Suppressor macrophage treated with lipopolysaccharide for 1 hour (primary cell): ENCODE data around the gene FGFRL1.
"Not testable (repeated sequence)": the region's sequence is repeated elsewhere in the genome, so short reads cannot be mapped to it uniquely, and the experiment has no call there.

Experiments
- DNase-seq, 3 donors: peaks; one replicate each; pipeline ENCODE4 v3.0.0-alpha.2; 2020 to 2022

FGFRL1 gene

DNA sequence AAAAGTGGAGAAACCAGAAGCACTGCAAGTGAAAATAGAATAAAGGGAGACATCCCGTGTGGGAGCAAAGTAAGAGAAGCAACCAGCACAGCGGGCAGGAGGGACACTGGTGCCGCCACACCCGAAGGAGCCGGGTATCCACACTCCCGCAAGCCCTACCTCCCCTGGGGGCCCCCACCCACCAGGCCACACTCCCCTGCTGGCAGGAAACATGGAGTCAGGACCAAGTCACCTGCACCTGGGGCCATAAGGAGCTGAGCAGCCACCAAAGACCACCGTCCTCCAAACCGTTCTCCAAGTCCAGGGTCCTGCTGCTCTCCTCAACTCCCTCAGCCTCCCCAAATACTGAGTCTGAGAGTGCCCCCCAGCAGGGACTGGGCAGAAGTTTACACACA, 30.5 kb downstream of the FGFRL1 start:
- no peak for DNase-seq

DNA sequence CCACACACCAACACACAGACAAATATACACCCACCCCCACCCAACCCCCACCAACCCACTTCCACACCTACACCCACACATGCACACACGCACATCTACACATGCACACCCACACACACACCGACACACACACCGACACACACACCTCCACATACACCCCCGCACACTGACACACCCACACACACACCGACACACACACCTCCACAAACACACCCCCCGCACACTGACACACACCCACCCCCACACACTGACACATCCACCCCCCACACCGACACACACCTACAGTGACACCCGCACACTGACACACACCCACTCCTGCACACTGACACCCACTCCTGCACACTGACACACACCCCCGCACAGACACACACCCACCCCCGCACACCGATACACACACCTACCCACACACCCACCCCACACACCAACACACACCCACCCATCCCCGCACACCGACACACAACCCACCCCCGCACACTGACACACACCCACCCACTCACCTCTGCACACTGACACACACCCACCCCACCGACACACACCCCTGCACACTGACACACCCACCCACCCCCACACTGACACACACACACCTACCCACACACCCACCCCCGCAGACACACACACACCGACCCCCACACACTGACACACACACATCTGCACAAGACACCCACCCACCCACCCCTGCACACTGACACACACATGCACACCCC, 31.1 kb downstream of the FGFRL1 start:
- DNase-seq: no peak

DNA sequence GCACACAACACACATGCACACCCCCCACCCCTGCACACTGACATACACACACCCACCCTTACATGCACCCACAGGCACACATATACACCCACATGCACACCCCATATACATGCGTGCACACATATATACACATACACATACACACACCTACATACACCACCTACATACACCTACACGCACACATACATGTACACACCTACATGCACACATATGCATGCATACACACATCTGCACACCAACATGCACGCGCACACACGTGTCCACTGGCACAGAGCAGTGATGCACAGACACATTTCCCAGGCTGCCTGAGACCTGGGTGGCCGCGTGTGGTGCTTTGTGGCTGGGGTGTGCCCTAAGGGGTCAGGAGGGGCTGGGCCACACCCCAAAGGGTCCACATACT, 31.7 kb downstream of the FGFRL1 start:
- no peak for DNase-seq

DNA sequence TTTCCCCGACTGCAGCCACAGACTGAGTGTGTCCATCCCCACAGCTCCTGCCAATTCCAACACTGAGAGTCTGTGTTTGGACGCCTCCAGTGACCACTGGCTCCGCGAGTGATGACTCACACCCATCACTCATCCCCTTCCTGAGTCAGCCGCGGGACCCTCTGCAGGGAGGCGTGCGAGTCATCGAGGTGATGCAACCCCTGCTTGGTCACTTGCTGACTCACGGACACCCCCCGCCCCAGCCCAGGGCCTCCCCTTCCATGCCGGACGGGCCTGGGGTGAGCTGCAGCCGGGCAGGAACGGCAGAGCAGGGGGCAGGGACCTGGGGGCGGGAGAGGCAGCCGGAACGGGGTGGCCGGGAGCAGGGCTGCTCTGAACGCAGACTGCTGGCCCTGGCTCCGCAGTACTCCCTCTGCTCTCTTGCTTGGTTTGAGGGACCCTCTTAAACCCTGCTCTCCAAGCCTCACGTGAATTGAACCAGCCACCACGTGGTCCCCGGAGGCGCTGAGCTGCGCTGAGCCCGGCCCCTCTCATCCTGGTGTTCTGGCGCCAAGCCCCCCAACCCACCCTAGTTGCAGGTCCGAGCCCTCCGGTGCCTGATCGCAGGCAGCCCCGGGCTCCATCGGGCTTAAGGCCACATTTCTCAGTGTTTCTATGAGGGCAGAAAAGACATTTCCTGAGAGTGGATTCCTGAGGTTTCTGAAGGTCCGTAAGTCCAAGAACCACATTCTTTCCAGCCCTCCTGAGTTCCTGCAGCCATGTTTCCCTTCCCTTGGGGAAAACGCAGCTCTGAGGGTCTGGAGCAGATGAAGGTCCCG, 32.4 kb downstream of the FGFRL1 start:
- peak; percentile 97 to 99 (median 99) for DNase-seq

DNA sequence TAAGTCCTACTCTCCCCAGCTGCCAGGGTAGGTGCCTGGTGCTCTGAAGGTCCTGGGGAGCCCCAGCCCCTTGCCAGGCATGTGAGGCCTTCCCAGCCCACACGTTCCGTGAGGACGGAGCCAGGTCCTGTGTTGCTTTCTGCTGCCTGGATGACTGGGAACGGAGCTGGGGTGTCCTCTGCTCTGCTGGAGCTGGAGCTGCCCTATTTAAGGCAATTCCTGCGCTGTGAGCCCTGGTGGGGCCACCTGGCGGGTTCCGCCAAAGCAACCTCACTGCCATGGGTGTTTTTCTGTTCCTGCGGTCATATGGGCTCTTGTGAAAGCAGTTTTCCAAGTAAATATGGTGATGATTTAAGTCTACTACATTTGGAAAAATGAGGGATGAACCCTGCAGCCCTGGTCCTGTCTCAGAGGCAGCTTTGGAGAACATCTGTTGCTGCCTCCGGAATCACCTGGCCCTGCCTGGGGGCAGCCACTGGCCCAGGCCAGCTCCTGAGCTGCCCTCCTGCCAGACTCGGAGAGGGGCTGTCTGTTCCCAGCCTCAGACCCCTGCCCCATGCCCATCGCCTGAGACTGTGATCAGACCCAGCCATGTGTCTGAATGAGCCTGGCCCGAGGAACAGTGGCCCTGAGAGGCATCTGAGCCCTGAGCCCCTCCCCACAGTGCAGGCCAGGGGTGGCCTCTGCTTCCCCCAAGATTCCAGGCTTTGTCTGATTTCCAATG, 33.2 kb downstream of the FGFRL1 start:
- DNase-seq: no peak

DNA sequence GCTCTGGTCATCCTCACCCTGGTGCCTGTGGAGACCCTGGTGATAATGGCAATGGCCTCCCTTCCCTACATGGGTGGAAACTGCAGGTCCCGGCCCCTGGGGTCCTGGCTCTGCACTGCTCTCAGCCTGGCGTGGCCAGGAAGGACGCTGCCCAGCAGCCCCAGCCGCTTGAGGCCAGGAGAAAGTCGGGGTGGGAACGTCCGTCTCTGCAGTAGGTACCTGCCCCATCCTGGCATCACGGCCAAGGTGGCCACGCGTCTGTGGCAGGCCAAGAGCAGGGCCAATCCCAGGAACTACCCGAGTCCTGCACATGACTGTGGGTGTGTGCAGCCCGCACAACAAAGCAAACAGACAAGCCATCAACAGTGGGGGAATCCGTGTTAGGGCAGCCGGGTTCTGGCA, 33.8 kb downstream of the FGFRL1 start:
- no peak for DNase-seq

DNA sequence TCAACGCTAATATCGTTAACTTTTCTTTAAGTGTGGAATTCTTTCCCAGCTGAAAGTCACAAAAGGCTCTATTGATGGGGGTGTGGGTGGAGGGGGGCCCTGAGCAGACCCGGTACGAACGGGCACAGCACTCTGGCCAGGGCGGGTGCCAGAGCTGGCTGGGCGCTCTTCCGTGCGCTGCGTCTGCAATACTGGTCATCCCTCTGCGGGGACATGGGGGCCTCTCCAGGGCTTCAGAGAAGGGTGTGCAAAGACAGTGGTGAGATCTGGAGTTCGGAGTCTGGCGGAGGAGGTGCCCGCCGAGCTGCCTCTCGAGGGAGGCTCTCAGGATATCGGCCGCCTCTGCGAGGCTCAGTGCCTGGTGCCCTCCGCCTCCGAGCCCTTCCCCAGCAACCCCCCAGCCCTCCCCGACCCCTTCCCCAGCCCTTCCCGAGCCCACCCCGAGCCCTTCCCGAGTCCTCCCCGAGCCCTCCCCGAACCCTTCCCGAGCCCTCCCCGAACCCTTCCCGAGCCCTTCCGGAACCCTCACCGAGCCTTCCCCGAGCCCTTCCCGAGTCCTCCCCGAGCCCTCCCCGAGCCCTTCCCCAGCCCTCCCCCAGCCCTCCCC, 34.3 kb downstream of the FGFRL1 start:
- no peak for DNase-seq

DNA sequence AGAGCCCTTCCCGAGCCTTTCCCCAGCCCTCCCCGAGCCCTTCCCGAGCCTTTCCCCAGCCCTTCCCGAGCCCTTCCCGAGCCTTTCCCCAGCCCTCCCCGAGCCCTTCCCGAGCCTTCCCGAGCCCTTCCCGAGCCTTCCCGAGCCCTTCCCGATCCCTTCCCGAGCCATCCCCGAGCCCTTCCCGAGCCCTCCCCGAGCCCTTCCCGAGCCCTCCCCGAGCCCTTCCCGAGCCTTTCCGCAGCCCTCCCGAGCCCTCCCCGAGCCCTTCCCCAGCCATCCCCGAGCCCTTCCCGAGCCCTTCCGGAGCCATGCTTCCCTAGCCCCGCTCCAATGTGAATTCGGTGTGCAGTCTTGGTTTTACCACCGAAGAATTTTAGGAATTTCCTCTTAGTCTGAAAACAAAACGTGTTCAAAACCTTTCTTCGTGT, 35.2 kb downstream of the FGFRL1 start:
- peak in 1 of 3 donors; percentile 13 for DNase-seq

DNA sequence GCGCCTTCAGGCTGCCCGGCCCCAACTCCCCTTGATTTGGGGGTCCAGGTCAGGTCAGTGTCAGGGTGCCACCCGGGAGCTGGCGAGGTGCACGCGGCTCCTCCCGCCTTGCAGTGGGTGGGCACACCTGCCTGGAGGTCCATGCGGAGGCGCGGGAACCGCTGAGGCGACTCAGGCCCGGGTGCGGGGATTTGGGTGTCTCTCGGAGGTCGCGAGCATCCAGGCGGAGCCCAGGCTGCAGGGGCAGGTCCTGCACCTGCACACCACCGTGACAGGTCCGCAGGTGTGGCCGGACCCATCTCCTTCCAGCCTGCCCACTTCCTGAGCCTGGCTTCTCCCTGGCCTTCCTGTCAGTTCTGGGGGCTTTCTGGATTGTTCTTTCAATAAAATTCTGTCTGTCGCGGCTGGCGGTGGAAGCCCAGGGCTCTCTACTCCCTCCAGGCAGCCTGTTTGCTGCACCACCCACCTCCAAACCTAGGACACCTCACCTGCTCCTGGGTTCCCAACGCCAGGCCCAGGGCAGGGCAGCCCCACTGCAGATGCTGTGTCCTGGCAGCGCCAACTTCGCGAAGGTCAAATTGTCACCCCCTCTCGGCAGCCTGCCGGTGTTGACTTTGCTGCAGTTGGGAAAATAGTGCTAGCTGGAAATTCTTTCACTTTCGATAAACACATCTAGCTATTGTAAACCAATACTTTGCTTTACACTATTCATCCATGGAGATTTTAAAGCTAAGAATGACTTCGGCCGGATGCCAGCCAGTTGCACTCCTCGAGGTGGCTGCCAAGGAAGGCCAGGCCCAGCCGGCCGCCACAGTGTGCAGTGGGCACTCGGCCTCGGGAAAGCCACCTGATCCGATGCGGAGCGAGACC, 35.9 kb downstream of the FGFRL1 start:
- no peak for DNase-seq

DNA sequence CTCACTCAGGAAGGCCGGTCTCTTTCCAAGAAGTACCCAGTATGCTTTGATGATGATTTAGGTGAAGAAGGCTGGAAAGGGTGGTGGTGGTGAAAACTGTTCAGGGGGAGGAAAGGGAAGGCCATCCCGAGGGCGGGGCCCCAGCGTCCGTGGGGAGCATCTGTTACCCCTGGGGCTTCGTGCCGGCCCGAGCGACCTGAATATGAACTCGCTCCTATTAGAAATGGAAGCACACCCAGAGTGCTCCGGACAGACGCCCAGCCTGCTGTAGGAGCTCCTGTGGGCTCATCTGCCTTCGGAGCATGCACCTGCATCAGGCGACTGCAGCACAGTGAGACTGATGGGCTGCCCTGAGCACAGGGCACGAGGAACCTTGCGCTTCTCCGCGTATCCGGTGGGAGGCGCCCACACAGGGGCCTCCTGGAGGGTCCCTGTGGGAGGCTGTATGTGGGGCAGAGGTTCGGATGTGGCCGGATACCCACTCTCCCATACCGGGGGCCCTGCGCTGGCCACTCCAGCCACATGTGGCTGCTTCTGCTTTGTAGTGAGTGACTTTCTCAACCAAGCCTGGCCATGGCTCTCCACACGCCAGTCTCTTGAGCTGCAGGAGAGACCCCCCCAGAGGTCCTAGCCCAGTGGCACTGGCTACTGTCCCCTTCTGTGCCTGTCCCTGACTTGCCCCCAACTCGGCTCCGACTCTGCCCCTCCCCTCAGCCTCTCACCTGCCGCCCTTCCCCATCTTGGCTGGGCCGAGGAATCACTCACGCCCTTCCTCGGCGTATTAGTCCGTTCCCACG, 36.7 kb downstream of the FGFRL1 start:
- DNase-seq: no peak

DNA sequence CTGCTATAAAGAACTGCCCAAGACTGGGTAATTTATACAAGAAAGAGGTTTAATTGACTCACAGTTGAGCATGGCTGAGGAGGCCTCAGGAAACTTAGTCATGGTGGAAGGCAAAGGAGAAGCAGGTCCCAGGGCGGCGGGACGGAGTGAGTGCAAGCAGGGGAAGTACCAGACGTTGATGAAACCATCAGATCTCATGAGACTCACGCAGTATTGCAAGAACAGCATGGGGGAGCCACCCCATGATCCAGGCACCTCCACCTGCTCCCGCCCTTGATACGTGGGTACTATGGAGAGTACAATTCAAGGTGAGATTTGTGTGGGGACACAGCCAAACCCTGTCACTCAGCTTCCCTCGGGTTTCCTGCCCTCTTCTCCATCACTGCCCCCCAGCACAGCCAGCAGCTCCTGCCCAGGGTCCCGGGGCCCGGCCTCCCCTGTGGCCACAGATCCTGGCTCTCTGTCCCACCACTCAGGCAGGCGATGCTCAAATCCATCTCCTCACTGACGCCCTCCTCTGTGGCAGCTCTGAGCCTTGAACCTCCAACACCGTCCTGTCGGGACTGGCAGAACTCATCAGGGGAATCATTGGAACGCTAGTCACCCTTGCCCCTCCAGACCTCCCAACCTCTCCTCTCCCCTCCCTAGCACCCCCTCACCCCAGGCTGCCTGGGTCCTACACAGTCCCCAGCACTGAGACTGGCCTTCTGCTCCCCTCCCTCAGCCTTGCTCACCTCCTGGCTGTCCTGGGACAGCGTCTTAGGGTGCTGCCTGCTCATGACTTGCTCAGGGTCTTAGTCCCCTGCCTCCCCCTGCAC, 37.6 kb downstream of the FGFRL1 start:
- peak; percentile 90 to 91 (median 91) for DNase-seq

DNA sequence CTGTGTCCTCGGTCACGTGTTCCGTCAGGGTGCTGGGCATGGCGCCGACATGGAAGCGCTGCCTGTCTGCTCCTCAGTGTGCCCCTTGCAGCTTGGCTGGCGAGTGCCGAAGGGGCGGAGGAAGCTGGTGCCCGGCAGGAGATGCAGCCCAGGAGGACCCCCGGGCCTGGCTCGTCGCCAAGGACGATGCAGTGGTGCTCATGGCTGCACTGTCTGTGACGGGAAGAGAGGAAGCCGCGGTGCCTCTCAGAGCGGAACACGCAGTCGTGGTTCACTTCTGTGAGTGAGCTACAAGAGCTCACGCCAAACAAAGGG, 38.1 kb downstream of the FGFRL1 start:
- no peak for DNase-seq

DNA sequence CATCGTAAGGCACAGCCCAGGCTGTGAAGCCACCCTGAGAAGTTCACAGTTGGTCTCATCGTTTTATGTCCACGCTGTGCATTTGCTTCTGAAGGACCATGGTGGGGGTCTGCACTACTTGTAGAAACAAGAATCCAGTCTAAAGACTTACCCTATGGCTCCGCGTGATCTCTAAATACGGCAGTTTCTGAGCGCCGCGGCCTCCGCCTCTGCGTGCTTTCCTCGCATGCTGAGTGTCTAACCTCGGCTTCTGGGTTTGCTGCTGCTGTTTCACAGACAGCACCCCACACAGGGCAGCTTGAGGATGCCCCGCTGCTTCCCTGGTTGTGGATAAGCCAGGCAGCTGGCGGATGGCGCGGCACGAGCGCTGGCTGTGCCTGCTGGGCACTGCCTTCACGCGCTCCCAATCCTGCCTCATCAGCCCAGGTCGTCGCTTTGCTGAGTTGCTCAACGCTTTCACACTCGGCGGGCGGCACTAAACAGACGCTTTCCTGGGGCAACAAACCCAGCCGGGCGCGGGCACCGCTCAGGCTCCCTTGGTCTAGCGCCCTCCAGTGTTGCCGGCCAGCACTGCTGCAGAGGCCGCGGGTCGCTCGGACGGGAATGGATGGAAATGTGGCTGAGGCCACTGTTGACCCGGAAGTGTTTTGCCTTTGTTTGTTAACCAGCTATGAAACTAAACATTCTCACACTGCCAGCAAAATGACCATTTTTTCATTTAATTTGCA, 39.2 kb downstream of the FGFRL1 start:
- DNase-seq: no peak

DNA sequence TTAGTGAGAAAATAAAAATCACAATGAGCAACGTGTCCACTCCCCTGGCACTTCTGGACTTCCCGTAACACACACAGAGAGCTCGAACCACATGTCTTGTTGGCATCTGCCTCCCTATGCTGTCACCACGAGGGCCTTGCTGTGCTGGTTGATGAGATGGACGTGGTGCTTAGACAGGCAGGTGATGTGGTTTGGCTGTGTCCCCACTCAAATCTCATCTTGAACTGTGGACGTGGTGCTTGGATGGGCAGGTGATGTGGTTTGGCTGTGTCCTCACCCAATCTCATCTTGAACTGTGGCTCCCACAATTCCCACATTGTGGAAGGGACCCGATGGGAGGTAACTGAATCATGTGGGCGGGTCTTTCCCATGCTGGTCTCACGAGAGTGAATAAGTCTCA, 40.0 kb downstream of the FGFRL1 start:
- no peak for DNase-seq

DNA sequence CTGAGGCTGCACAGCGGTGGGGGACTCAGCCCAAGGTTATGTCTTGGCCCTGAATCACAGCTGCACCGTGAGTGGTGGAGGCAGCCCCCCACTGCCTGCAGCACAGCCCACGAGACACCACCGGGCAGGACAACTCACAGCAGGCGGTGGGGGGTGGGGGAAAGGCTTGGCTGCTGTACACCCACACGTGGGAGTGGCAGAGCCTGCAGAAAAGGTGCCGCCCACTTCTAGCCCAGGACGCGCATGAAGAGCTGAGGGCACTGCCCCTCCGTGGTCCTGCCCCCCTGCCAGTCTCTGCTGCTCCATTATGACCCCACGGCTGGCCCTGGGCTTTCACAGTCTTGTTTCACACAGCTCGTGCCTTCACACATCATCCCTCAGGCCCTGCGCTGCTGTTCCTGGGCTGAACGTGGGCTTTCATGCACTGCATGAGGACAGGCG, 40.8 kb downstream of the FGFRL1 start:
- DNase-seq: no peak

DNA sequence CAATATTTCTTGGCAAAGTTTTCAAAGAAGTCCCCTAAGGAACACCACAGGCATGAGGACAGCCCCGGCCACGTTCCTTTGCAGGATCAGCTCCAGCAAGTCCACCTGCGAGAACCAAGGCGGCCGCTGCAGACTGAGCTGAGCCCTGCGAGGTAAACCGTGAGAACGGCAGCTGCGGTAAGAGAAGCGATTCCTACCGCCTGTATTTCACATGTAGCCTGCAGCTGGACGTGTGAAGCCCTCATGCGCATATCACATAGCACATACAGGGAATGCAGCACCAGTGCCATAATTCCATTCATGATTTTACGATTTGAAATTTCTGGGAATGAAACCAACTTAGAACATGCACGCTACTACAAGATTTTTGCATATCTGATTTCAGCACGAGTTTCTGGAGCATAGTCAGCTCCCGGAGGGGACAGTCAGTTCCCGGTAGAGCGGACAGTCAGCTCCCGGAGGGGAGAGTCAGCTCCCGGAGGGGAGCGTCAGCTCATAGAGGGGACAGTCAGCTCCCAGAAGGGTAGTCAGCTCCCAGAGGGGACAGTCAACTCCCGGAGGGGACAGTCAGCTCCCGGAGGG, 41.7 kb downstream of the FGFRL1 start:
- DNase-seq: no peak

DNA sequence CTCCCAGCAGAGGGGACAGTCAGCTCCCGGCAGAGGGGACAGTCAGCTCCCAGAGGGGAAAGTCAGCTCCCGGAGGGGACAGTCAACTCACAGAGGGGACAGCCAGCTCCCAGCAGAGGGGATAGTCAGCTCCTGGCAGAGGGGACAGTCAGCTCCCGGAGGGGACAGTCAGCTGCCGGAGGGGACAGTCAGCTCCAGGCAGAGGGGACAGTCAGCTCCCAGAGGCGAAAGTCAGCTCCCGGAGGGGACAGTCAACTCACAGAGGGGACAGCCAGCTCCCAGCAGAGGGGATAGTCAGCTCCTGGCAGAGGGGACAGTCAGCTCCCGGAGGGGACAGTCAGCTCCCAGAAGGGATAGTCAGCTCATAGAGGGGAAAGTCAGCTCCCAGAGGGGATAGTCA, 42.5 kb downstream of the FGFRL1 start:
- DNase-seq: not testable (repeated sequence)

DNA sequence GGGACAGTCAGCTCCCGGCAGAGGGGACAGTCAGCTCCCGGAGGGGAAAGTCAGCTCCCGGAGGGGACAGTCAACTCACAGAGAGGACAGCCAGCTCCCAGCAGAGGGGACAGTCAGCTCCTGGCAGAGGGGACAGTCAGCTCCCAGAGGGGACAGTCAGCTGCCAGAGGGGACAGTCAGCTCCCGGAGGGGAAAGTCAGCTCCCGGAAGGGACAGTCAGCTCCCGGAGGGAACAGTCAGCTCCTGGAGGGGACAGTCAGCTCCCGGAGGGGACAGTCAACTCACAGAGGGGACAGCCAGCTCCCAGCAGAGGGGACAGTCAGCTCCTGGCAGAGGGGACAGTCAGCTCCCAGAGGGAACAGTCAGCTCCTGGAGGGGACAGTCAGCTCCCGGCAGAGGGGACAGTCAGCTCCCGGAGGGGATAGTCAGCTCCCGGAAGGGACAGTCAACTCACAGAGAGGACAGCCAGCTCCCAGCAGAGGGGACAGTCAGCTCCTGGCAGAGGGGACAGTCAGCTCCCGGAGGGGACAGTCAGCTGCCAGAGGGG, 43.3 kb downstream of the FGFRL1 start:
- not testable (repeated sequence) for DNase-seq

DNA sequence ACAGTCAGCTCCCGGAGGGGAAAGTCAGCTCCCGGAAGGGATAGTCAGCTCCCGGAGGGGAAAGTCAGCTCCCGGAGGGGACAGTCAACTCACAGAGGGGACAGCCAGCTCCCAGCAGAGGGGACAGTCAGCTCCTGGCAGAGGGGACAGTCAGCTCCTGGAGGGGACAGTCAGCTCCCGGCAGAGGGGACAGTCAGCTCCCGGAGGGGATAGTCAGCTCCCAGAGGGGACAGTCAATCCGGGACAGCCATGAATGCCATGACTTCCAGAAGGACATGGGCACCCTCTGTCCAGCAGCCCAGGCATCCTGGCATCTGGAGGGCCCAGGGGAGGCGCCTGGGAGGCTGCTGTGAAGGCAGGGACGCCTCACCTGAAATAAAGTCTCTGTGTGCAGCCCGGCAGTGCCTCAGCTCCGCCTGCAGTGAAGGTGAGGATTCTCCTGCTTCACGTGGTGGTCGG, 43.8 kb downstream of the FGFRL1 start:
- not testable (repeated sequence) for DNase-seq
